KMS-11 (cell line): Measurements from ENCODE around the gene DISP1.

Source experiments
- H2AFZ ChIP-seq: fragments of 200-600 bp; sonication (generic); 2 replicates; pipeline ENCODE4 v1.6.1; 2016; ENCODE audit warnings: antibody characterized with exemption, mixed run types, low read depth
- H3K27ac ChIP-seq: fragments of 200-600 bp; sonication (generic); 2 replicates; pipeline ENCODE4 v1.6.1; 2016; ENCODE audit warnings: mild to moderate bottlenecking, mixed run types
- H3K27me3 ChIP-seq: fragments of 200-600 bp; sonication (generic); 2 replicates; pipeline ENCODE4 v1.6.1; 2017; ENCODE audit warnings: mild to moderate bottlenecking, low read depth, mixed run types, moderate library complexity; ENCODE audit not compliant: insufficient read depth
- H3K36me3 ChIP-seq: fragments of 200-600 bp; sonication (generic); 2 replicates; pipeline ENCODE4 v1.6.1; 2017; ENCODE audit warnings: mild to moderate bottlenecking, mixed run types; ENCODE audit not compliant: insufficient read depth
- H3K4me1 ChIP-seq: fragments of 200-600 bp; sonication (generic); 2 replicates; pipeline ENCODE4 v1.6.1; 2016; ENCODE audit warnings: mild to moderate bottlenecking, low read depth, mixed run types; ENCODE audit not compliant: poor library complexity, severe bottlenecking
- H3K4me2 ChIP-seq: fragments of 200-600 bp; sonication (generic); 2 replicates; pipeline ENCODE4 v1.7.0; 2016; ENCODE audit warnings: mild to moderate bottlenecking, mixed run types
- H3K4me3 ChIP-seq: fragments of 200-600 bp; sonication (generic); IDR thresholded peaks from 2 replicates; pipeline ENCODE4 v1.6.1; 2017; ENCODE audit warnings: low read depth, low read length, mixed read lengths; ENCODE audit not compliant: insufficient read depth
- H3K79me2 ChIP-seq: fragments of 200-600 bp; sonication (generic); 2 replicates; pipeline ENCODE4 v1.6.1; 2016; ENCODE audit warnings: low read depth, mixed run types; ENCODE audit not compliant: insufficient read depth
- H3K9ac ChIP-seq: fragments of 200-600 bp; sonication (generic); 2 replicates; pipeline ENCODE4 v1.6.1; 2016; ENCODE audit warnings: mild to moderate bottlenecking, mixed run types
- H4K20me1 ChIP-seq: fragments of 200-600 bp; sonication (generic); 2 replicates; pipeline ENCODE4 v1.6.1; 2016; ENCODE audit warnings: mild to moderate bottlenecking, mixed run types; ENCODE audit not compliant: insufficient read depth
- CTCF ChIP-seq: fragments of 200-600 bp; sonication (generic); conservative IDR thresholded peaks from 2 replicates; pipeline ENCODE4 v1.6.1; 2017; ENCODE audit warnings: low read depth, mild to moderate bottlenecking, antibody characterized with exemption, low read length, moderate library complexity, mixed read lengths

DISP1 gene

GRCh38 chr1:222811671-222812070 is 3.2 kb upstream of the DISP1 start:
- Histone ChIP-seq H4K20me1 (no peaks in the 10 kb centered on the region), H3K27me3 (no peaks in the 10 kb centered on the region), H3K4me3 (no peak overlapping the region), H3K4me2 (no peak overlapping the region), H3K4me1 (peaks cover 15% of the 10 kb centered on the region), H3K27ac (no peak overlapping the region), H3K79me2 (peaks cover 6% of the 10 kb centered on the region; the same call in 1 of the 2 replicates), H3K36me3 (no peaks in the 10 kb centered on the region), H3K9ac (no peak overlapping the region), H2AFZ (no peak overlapping the region)
- no peak for TF ChIP-seq CTCF

GRCh38 chr1:222813866-222814535 is 838 bp upstream of the DISP1 start:
- peaks cover 15% of the 10 kb centered on the region for H3K4me1 ChIP-seq
- peak overlapping the region; percentile 97 for H2AFZ ChIP-seq
- no peak overlapping the region for H3K9ac ChIP-seq
- no peaks in the 10 kb centered on the region for H3K36me3 ChIP-seq
- H3K27me3 ChIP-seq, result no peaks in the 10 kb centered on the region
- peaks cover 14% of the 10 kb centered on the region for H3K79me2 ChIP-seq
- H4K20me1 ChIP-seq, result no peaks in the 10 kb centered on the region
- no peak overlapping the region for H3K27ac ChIP-seq
- TF ChIP-seq CTCF, result no peak
- H3K4me3 ChIP-seq, result no peak overlapping the region
- peak overlapping the region; percentile 77 for H3K4me2 ChIP-seq

GRCh38 chr1:222815440-222815765 is 564 bp downstream of the DISP1 start:
- Histone ChIP-seq H3K79me2 (peaks cover 14% of the 10 kb centered on the region), H3K9ac (peak overlapping the region; percentile 60; the same call in 1 of the 2 replicates), H3K27ac (peak overlapping the region; percentile 58), H2AFZ (peak overlapping the region; percentile 97), H3K4me1 (peaks cover 15% of the 10 kb centered on the region), H4K20me1 (no peaks in the 10 kb centered on the region), H3K4me3 (peak overlapping the region; percentile 98), H3K27me3 (no peaks in the 10 kb centered on the region), H3K36me3 (no peaks in the 10 kb centered on the region), H3K4me2 (peak overlapping the region; percentile 77)
- TF ChIP-seq CTCF, result no peak

GRCh38 chr1:222817529-222817928 is 2.7 kb downstream of the DISP1 start:
- no peaks in the 10 kb centered on the region for H3K36me3 ChIP-seq
- H3K4me1 ChIP-seq, result peaks cover 15% of the 10 kb centered on the region
- peaks cover 14% of the 10 kb centered on the region for H3K79me2 ChIP-seq
- no peak for TF ChIP-seq CTCF
- H4K20me1 ChIP-seq, result no peaks in the 10 kb centered on the region
- no peak overlapping the region for H3K4me2 ChIP-seq
- H3K4me3 ChIP-seq, result no peak overlapping the region
- no peak overlapping the region for H2AFZ ChIP-seq
- H3K27ac ChIP-seq, result no peak overlapping the region
- H3K9ac ChIP-seq, result no peak overlapping the region
- no peaks in the 10 kb centered on the region for H3K27me3 ChIP-seq
